DMS 273 treated with DMSO at 0.1 percent for 48 hours (cell line): ENCODE data around the gene NCOA7.
A peak's percentile ranks its signal among the peaks of the same experiment; 100 is the strongest.
"Not testable (repeated sequence)": the region's sequence is repeated elsewhere in the genome, so short reads cannot be mapped to it uniquely, and the experiment has no call there.

ENCODE experiments used
- DNase-seq: peaks from one replicate; lab custom pipeline; 2025; lab: John Stamatoyannopoulos, UW

Gene NCOA7

GRCh38 chr6:125792680-125793079 is 1.9 kb downstream of the NCOA7 start:
- no peak for DNase-seq

GRCh38 chr6:125793280-125793679 is 2.5 kb downstream of the NCOA7 start:
- DNase-seq, result no peak

GRCh38 chr6:125793863-125794262 is 3.1 kb downstream of the NCOA7 start:
- no peak for DNase-seq

- DNase-seq, result no peak
Measured at GRCh38 chr6:125794342-125795137, 3.8 kb downstream of the NCOA7 start.

GRCh38 chr6:125795301-125795700 is 4.5 kb downstream of the NCOA7 start:
- no peak for DNase-seq

GRCh38 chr6:125797120-125797885 is 6.5 kb downstream of the NCOA7 start:
- DNase-seq, result no peak

- DNase-seq, result no peak
Measured at GRCh38 chr6:125797886-125798444, 7.2 kb downstream of the NCOA7 start.

- DNase-seq, result no peak
Measured at GRCh38 chr6:125798734-125799508, 8.2 kb downstream of the NCOA7 start.

- no peak for DNase-seq
Measured at GRCh38 chr6:125802383-125802782, 11.6 kb downstream of the NCOA7 start.

- DNase-seq, result no peak
Measured at GRCh38 chr6:125802943-125803377, 12.2 kb downstream of the NCOA7 start.

- no peak for DNase-seq
Measured at GRCh38 chr6:125804264-125804663, 13.5 kb downstream of the NCOA7 start.

- not testable (repeated sequence) for DNase-seq
Measured at GRCh38 chr6:125804866-125805425, 14.2 kb downstream of the NCOA7 start.

- no peak for DNase-seq
Measured at GRCh38 chr6:125806813-125807212, 16.1 kb downstream of the NCOA7 start.

GRCh38 chr6:125807293-125807692 is 16.5 kb downstream of the NCOA7 start:
- no peak for DNase-seq

GRCh38 chr6:125808060-125808459 is 17.3 kb downstream of the NCOA7 start:
- DNase-seq, result no peak

- no peak for DNase-seq
Measured at GRCh38 chr6:125808591-125808990, 17.8 kb downstream of the NCOA7 start.

GRCh38 chr6:125809570-125810170 is 18.9 kb downstream of the NCOA7 start:
- DNase-seq, result no peak

- no peak for DNase-seq
Measured at GRCh38 chr6:125810445-125810844, 19.7 kb downstream of the NCOA7 start.

- DNase-seq, result no peak
Measured at GRCh38 chr6:125811259-125811658, 20.5 kb downstream of the NCOA7 start.

GRCh38 chr6:125812394-125813292 is 21.9 kb downstream of the NCOA7 start:
- DNase-seq, result peak; percentile 62
